Left hindlimb (tissue), 1 donor: ENCODE results near the gene HIVEP3.

Experiments
- DNase-seq: peaks from one replicate; pipeline ENCODE4 v3.0.0-alpha.2; 2018

The HIVEP3 gene

GRCh38 chr1:41844781-41845272 lies 73.9 kb downstream of the HIVEP3 start:
- no peak for DNase-seq

DNA sequence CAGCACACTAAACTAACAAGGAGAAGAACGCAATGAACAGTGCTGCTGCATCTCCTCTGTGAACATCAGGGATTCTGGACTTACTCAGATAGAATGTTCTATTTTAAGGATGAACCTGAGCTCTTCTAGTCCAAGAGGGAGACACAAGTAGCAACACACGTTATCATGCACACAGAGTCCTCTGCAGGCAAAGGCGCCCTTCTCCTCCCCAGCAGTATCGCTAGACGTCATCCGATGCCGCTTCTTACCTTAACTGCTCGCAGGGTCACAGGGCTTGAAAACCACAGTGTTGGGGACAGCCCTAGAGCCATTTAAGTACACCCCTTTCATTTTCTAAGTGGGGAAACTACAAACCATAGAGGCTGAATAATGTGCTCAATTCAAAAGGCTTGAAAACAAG lies 74.5 kb downstream of the HIVEP3 start:
- no peak for DNase-seq

DNA sequence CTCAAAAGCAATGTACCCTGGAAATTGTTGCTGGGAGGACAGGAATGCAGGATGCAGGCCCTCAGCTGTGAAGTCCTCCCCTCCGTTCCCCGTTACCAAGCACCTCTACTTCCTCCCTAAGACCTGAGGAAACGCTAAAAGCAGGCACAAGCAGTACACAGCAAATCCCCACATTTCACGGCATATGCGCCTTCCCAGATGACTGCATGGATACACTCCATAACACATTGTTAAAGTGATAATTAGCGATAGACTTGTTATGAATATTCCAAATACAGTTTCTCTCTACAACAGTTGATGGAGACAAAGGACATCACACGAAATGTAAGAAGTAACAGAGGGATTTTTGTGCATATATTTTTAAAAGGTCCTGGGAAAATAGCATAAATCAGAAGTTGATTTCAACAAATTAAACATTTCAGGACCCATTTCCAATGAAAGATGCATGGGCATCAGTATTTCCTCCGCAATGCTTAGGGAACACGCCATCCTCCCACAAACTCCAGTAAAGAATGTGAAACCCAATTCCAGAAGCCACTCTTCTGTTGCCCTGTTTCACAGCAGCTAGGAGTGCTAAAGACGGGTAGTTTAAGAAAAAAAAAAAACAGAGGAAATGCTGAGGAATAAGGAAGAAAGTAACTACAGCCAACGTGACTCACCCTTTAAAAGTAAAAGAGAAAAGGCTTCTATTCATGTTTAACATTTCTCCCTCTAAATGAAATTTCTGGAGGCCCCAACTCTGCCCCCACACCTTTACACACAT lies 75.5 kb downstream of the HIVEP3 start:
- no peak for DNase-seq

DNA sequence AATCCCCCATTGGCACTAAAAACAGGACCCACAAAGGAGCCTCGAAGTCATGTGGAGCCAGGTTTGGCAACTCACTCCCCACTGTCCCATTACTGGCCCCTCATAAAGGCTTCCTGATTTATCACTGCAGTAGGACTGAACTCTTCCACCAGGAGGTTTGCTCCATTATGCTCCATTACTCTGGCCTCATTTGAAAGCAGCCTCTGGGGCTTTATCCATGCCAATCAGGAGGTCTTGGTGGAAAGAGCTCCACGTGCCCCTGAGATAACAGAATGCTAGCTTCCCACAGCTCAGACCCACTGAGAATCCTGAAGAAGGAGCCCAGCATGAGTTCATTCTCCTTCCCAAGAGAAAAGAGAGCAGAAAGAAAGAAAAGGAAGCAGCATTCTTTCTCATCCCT lies 76.4 kb downstream of the HIVEP3 start:
- no peak for DNase-seq

DNA sequence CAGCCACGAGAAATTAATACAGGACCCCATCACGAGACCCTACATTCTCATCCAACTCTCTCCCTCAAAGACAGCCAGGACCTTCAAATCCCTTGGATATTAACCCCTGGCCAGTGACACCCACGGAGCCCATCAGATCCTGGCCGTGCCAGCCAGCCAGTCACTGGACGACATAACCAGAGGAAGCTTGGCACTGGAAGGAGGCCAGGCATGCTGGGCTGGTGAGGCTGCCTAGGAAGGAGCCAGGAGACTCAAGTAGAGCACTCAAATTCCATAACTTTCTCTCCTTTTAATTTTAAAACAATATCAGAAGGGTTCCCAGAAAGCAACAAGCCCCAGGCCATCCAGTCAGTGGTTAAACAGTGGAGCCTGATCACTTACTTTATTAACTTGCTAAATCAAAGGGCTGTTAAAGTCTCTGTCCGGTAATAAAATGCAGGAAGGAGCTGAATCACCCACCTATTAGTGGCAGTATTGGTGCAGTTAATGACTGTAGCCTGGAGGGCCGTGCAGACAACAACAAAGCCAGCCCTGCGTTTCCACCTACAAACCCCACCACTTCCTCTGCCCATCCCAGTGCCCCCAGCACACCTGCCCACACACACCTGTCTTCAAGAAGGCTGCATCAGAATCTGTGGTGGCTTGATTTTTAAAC lies 78.0 kb downstream of the HIVEP3 start:
- DNase-seq = no peak

DNA sequence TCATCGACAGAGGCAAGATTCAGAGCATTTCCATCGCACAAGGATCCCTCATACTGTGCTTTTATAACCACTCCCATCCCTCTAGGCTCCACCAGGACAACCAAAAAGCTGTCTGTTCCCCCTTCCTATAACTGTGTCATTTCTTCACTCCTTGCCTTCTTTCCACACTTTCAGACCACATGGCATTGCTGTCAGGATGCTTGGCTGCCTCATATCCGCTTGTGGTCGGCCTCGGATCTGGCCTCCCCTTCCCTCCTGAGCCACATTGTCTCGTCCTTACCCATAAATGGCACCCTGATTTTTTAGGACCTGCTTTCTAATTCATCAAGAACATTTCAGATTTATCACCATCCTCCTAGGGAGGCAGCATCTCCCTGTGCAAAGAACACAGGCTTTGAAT lies 80.5 kb downstream of the HIVEP3 start:
- DNase-seq = no peak

- DNase-seq = no peak
Measured at GRCh38 chr1:41837691-41838090, 81.0 kb downstream of the HIVEP3 start.

- DNase-seq = no peak
Measured at GRCh38 chr1:41835485-41835884, 83.2 kb downstream of the HIVEP3 start.

DNA sequence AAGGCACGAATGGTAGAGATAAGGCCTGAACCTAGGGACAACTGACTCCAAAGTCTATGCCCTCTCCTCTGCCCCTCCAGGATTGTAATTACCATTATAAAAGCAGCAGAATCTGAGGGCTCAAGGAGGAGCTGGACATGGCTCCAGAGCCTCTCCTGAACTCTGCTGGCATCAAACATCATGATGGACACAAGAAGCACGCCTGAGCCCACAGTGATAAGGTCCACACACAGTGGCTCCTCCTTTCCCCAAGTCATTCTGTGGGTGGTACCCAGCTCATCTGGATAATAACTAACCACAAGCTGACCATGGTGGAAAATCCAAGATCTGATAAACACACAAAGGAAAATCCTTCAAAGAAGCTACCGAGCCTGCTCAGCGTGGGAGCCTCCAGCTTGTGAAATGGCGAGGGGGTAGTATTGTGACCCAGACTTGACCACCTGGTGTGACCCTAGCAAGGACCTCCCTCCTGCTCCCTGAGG lies 85.2 kb downstream of the HIVEP3 start:
- DNase-seq = no peak

- no peak for DNase-seq
Measured at GRCh38 chr1:41830726-41831125, 88.0 kb downstream of the HIVEP3 start.

DNA sequence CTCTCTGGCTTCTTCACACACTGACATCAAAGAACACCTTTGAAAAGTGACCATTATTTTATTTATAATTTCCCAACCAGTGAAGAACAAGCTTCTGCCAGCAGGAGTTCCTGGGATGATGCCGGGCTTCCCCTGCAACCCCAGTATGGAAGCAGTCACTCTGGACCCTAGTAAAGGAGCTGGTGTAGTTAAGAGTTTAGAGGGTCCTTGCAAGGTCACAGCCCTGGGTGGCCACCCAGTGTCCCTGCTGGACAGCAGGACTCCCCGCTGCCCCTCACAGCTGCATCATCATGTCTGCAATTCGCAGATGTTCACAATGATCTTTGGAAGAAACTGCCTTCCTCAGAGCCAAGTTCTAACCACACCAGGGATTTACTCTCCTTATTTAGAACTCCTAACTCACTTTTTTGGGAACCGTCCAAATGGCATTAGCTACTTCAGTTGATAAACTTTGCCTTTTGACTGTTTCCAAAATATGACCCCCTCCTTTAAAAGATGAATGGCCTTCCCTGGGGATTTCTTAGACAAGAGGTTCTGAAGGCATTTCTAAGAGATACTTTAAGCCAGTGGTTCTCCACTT lies 90.6 kb downstream of the HIVEP3 start:
- DNase-seq = no peak

DNA sequence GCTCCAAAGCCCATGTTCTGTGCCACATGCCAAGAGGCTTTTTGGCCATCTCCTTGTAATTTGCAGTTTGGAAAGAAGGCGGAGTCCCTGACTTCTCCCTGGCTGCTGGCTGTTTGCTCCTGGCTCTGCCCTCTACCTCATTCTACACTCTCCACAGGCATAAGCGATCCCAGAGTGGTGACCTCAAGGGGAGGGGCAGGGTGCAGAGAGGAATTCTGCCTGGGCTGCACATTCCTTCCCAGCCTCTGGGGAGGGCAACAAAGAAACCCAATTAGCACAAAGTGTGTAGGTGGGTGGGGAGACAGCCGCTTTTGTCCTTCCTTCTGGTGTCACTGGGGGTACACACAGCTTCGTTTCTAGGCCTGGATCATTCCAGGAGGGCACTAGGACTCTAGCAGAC lies 95.3 kb downstream of the HIVEP3 start:
- peak; percentile 34 for DNase-seq

DNA sequence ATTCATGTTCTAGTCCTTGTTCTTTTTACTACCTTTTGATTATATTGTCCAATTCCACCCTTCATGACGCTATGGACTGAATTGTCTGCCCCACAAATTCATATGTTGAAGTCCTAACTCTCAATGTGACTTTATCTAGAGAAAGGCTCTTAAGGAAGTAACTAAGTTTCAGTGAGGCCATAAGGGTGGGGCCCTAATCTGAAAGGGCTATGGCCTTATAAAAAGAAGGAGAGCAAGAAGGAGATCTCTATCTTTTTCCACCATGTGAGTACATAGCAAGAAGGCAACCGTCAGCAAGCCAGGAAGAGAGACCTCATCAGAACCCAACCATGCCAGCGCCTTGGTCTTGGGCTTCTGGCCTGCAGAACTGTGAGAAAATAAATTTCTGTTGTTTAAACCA lies 95.9 kb downstream of the HIVEP3 start:
- no peak for DNase-seq

- no peak for DNase-seq
Measured at GRCh38 chr1:41819843-41820242, 98.9 kb downstream of the HIVEP3 start.

- no peak for DNase-seq
Measured at GRCh38 chr1:41819069-41819468, 99.7 kb downstream of the HIVEP3 start.

GRCh38 chr1:41816061-41816460 lies 102.7 kb downstream of the HIVEP3 start:
- no peak for DNase-seq

- DNase-seq = no peak
Measured at GRCh38 chr1:41813755-41814745, 104.7 kb downstream of the HIVEP3 start.

DNA sequence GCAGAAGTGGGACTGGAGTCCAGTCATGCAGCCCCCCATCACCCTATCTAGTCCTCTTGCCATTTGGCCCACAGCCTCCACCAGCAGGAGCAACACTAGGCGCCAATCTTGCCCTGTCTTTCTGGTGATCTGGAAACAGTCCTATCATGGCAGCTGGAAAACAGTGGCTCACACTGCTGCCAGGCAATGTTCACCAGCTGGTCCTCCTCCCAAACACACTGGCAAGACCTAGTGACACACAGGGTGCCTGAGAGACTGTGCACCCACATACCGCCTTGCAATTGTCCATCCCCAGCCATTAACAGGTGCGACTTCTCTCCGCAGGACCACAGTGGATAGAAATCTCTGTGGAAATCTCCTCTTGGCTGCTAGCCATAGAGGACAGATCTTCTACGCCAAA lies 105.5 kb downstream of the HIVEP3 start:
- DNase-seq = no peak

- no peak for DNase-seq
Measured at GRCh38 chr1:41812453-41812852, 106.3 kb downstream of the HIVEP3 start.

- DNase-seq = no peak
Measured at GRCh38 chr1:41812051-41812450, 106.7 kb downstream of the HIVEP3 start.

- no peak for DNase-seq
Measured at GRCh38 chr1:41811051-41811795, 107.5 kb downstream of the HIVEP3 start.

DNA sequence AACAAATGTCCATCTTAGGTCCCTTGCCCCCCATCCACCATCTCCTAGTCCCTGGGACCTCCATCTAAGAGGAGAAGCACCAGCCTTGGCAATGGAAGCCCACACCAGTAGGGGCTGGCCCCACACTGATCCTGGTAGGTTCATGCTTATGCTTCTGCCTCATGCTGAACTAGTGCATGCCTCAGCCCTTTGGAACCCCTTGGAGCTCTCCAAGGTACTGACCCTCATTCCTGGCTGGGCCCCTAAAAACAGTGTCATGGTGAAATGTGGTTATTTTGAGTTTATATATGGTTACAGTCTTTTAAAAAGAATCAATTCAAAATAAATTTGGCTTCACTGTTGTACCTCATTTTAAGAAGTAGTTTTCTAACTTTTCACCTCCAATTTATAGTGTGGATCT lies 108.3 kb downstream of the HIVEP3 start:
- DNase-seq = peak; percentile 47
